Measurements from ENCODE around the gene S100A2. TPM values are rescaled to one million over a fixed set of nuclear protein-coding genes. Genes with fewer than 3 reads are reported as not detected.

The S100A2 gene
- total and polyA plus RNA-seq, 3 donors from 2014 or later, result 1.9 to 9.6 (median 1.9) TPM

- intact Hi-C loops (cut with DNase I; ENCODE audit: low total_unique reads), result no loop called here
- no peaks in the 10 kb centered on the region for H3K9me3 ChIP-seq
- H3K4me1 ChIP-seq, result peaks cover 6% of the 10 kb centered on the region
- 90 to 91% methylated on average over 10 to 11 of the region's 11 CpGs for WGBS, 2 donors
- H3K27ac ChIP-seq, result no peak within 1 kb of the TSS
- TF ChIP-seq POLR2A (IDR thresholded peaks at IDR 0.05) (no peak), CTCF (IDR thresholded peaks at IDR 0.05) (no peak)
- DNase-seq, result no peak
- no peaks in the 10 kb centered on the region for H3K27me3 ChIP-seq
- H3K36me3 ChIP-seq (ENCODE audit: low read depth, missing control alignments), result no peaks in the 10 kb centered on the region
- H3K4me3 ChIP-seq, result no peak within 1 kb of the TSS
Observed at GRCh38 chr1:153540394-153541361, 25.0 kb downstream of the S100A2 start, which contains the start of gene S100A5. TSS of gene S100A5 (minus strand) at chr1:153540934. CDS start at chr1:153540191, 743 bp downstream.

GRCh38 chr1:153539395-153540093, 26.1 kb downstream of the S100A2 start:
- Histone ChIP-seq H3K27me3 (no peaks in the 10 kb centered on the region), H3K4me3 (no peak overlapping the region), H3K4me1 (no peaks in the 10 kb centered on the region), H3K27ac (no peak overlapping the region), H3K9me3 (no peaks in the 10 kb centered on the region), H3K36me3 (ENCODE audit: low read depth, missing control alignments) (no peaks in the 10 kb centered on the region)
- 90 to 91% methylated on average over 4 of the region's 4 CpGs for WGBS, 2 donors
- no peak for DNase-seq
- TF ChIP-seq CTCF (IDR thresholded peaks at IDR 0.05), result no peak
- intact Hi-C loops (cut with DNase I; ENCODE audit: low total_unique reads), result no loop called here

GRCh38 chr1:153538315-153538821, 27.3 kb downstream of the S100A2 start:
- intact Hi-C loops (cut with DNase I; ENCODE audit: low total_unique reads), result no loop called here
- WGBS, 2 donors, result 83 to 95% methylated on average over 5 to 6 of the region's 6 CpGs
- H3K36me3 ChIP-seq (ENCODE audit: low read depth, missing control alignments), result no peaks in the 10 kb centered on the region
- H3K27ac ChIP-seq, result no peak overlapping the region
- peaks cover 10% of the 10 kb centered on the region for H3K4me1 ChIP-seq
- no peak for TF ChIP-seq POLR2A (IDR thresholded peaks at IDR 0.05)
- TF ChIP-seq CTCF (IDR thresholded peaks at IDR 0.05), result no peak
- DNase-seq, result no peak
- H3K9me3 ChIP-seq, result no peaks in the 10 kb centered on the region
- H3K4me3 ChIP-seq, result no peak overlapping the region
- no peaks in the 10 kb centered on the region for H3K27me3 ChIP-seq

GRCh38 chr1:153537376-153537730, 28.3 kb downstream of the S100A2 start:
- TF ChIP-seq POLR2A (IDR thresholded peaks at IDR 0.05), result no peak
- no peak for TF ChIP-seq CTCF (IDR thresholded peaks at IDR 0.05)
- H3K4me1 ChIP-seq, result peaks cover 15% of the 10 kb centered on the region
- no peaks in the 10 kb centered on the region for H3K27me3 ChIP-seq
- intact Hi-C loops (cut with DNase I; ENCODE audit: low total_unique reads), result no loop called here
- no peak overlapping the region for H3K27ac ChIP-seq
- no peak overlapping the region for H3K4me3 ChIP-seq
- H3K36me3 ChIP-seq (ENCODE audit: low read depth, missing control alignments), result no peaks in the 10 kb centered on the region
- H3K9me3 ChIP-seq, result no peaks in the 10 kb centered on the region
- 85 to 97% methylated on average over 5 to 6 of the region's 6 CpGs for WGBS, 2 donors
- DNase-seq, result no peak

Data from testis (tissue), 3 donors.